ENCODE data around the gene CTDP1. TPM values are rescaled to one million over a fixed set of nuclear protein-coding genes. Genes with fewer than 3 reads are reported as not detected.

CTDP1 gene
- total RNA-seq, 1 experiment from 2014 or later = 24.9 TPM

DNA sequence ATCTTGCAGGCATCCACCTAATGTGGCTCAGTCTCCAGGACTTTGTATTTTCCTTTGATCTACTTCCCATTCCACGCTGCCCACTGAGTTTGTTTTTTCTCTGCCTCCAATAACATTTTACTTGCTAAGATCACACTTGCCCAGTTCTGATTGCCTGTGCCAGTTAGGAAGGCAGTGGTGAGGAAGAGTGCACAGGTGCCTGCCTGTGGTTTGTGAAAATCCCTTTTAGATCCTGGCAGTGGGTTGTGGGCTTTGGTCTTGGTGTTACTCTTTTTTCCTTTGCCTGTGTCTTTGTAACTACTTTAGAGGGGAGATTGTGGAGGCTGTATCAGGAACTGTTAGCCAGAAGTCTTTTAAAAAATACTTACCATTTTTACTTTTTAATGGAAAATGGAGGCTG is 81.3 kb downstream of the CTDP1 start:
- intact Hi-C loops (cut with micrococcal nuclease) = loop anchor here (10.0 kb wide), 1 partner anchor 64 kb away; no protein-coding TSS in a partner anchor
- ATAC-seq (no peak), DNase-seq (ENCODE audit: low read depth, low spot score) (no peak)
- no peak overlapping the region for H3K4me2 ChIP-seq (ENCODE audit: low read length)
- H3K36me3 ChIP-seq (ENCODE audit: control insufficient read depth in 1 of 2, insufficient read depth in 2 of 2, low read length in 2 of 2) = no peaks in the 10 kb centered on the region
- H3K9me2 ChIP-seq (ENCODE audit: insufficient read depth) = no peaks in the 10 kb centered on the region
- no peaks in the 10 kb centered on the region for H3K9me3 ChIP-seq (ENCODE audit: control insufficient read depth in 1 of 2, insufficient read depth in 1 of 2, low read depth in 1 of 2, low read length in 2 of 2)
- no TSS peak for BruUV-seq (replicated peaks)
- H3K9ac ChIP-seq (ENCODE audit: low read length) = no peak overlapping the region
- H3K27ac ChIP-seq (ENCODE audit: low read depth, low read length) = no peak overlapping the region
- RAD21 ChIA-PET (ENCODE audit: low non-redundant PET in 1 of 2, low total read pairs in 2 of 2, uncharacterized antibody in 2 of 2, unreplicated experiment in 2 of 2) = no interaction called here
- no peaks in the 10 kb centered on the region for H4K20me1 ChIP-seq (ENCODE audit: insufficient read depth)
- no peak overlapping the region for H3K4me3 ChIP-seq (replicated peaks in 1 of 2; ENCODE audit: low read depth in 1 of 2, low read length in 2 of 2)
- no peaks in the 10 kb centered on the region for H3K4me1 ChIP-seq (ENCODE audit: control insufficient read depth in 1 of 2, insufficient read depth in 2 of 2, low read length in 2 of 2)
- no peaks in the 10 kb centered on the region for H3K27me3 ChIP-seq (ENCODE audit: insufficient read depth, low read length)
- POLR2A ChIA-PET = no interaction called here
- no peak for TF ChIP-seq ZFX (IDR thresholded peaks at IDR 0.05)
- TF ChIP-seq EZH2phosphoT487 (IDR thresholded peaks at IDR 0.05; ENCODE audit: borderline replicate concordance) = no peak
- no peak for TF ChIP-seq ZNF274 (IDR thresholded peaks at IDR 0.05; ENCODE audit: low read depth, low read length)
- no peak for TF ChIP-seq POLR2A (IDR thresholded peaks at IDR 0.05; ENCODE audit: borderline replicate concordance, extremely low read depth, insufficient read depth, insufficient read length)
- no peak for TF ChIP-seq CEBPB (IDR thresholded peaks at IDR 0.05; ENCODE audit: low read depth)
- no peak for TF ChIP-seq FOSL1 (IDR thresholded peaks at IDR 0.05; ENCODE audit: low read depth)
- no peak for TF ChIP-seq CBX3 (IDR thresholded peaks at IDR 0.05; ENCODE audit: low read depth)
- no peak for TF ChIP-seq RAD21 (IDR thresholded peaks at IDR 0.05; ENCODE audit: low read depth)
- TF ChIP-seq, protein P1, sequence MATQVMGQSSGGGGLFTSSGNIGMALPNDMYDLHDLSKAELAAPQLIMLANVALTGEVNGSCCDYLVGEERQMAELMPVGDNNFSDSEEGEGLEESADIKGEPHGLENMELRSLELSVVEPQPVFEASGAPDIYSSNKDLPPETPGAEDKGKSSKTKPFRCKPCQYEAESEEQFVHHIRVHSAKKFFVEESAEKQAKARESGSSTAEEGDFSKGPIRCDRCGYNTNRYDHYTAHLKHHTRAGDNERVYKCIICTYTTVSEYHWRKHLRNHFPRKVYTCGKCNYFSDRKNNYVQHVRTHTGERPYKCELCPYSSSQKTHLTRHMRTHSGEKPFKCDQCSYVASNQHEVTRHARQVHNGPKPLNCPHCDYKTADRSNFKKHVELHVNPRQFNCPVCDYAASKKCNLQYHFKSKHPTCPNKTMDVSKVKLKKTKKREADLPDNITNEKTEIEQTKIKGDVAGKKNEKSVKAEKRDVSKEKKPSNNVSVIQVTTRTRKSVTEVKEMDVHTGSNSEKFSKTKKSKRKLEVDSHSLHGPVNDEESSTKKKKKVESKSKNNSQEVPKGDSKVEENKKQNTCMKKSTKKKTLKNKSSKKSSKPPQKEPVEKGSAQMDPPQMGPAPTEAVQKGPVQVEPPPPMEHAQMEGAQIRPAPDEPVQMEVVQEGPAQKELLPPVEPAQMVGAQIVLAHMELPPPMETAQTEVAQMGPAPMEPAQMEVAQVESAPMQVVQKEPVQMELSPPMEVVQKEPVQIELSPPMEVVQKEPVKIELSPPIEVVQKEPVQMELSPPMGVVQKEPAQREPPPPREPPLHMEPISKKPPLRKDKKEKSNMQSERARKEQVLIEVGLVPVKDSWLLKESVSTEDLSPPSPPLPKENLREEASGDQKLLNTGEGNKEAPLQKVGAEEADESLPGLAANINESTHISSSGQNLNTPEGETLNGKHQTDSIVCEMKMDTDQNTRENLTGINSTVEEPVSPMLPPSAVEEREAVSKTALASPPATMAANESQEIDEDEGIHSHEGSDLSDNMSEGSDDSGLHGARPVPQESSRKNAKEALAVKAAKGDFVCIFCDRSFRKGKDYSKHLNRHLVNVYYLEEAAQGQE (IDR thresholded peaks at IDR 0.05; ENCODE audit: low read depth) = no peak
- CTCF ChIA-PET = no interaction called here
- no peaks in the 10 kb centered on the region for H3K79me2 ChIP-seq (ENCODE audit: insufficient read depth, low read length)
- H2AFZ ChIP-seq (ENCODE audit: low read depth, low read length, poor library complexity, severe bottlenecking) = no peak overlapping the region
